ENCODE results near the gene MICAL3. TPM values are rescaled to one million over a fixed set of nuclear protein-coding genes. Genes with fewer than 3 reads are reported as not detected.

The MICAL3 gene
- total RNA-seq, 1 experiment from 2014 or later = 47.1 TPM

DNA sequence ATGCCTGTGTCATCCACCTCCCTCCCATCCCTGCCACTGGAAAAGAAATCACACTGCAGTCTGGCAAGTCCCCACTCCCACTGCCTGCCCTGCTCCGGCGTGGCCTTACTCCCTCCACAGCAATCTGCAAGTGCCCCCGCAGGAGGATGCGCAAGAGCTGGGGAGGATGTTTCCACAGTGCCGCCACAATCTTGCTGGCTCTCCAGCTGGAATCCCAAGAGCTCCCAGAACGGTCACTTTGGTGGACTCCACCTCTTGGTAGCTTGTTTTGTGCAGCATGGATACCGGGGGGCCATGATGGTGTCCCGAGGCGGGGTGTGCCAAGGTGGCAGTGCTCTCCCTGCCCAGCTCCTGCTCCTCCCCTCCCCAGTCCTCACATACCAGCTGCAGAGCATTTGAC, 76.3 kb downstream of the MICAL3 start:
- TF ChIP-seq POLR2AphosphoS5 (IDR thresholded peaks at IDR 0.05; ENCODE audit: low read depth, low read length) (no peak), SIN3A (IDR thresholded peaks at IDR 0.05; ENCODE audit: borderline replicate concordance, insufficient read depth, low read depth, low read length) (no peak), TCF7L2 (IDR thresholded peaks at IDR 0.05; ENCODE audit: low read depth, low read length) (no peak)
- TF ChIP-seq, protein P1, sequence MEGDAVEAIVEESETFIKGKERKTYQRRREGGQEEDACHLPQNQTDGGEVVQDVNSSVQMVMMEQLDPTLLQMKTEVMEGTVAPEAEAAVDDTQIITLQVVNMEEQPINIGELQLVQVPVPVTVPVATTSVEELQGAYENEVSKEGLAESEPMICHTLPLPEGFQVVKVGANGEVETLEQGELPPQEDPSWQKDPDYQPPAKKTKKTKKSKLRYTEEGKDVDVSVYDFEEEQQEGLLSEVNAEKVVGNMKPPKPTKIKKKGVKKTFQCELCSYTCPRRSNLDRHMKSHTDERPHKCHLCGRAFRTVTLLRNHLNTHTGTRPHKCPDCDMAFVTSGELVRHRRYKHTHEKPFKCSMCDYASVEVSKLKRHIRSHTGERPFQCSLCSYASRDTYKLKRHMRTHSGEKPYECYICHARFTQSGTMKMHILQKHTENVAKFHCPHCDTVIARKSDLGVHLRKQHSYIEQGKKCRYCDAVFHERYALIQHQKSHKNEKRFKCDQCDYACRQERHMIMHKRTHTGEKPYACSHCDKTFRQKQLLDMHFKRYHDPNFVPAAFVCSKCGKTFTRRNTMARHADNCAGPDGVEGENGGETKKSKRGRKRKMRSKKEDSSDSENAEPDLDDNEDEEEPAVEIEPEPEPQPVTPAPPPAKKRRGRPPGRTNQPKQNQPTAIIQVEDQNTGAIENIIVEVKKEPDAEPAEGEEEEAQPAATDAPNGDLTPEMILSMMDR (IDR thresholded peaks at IDR 0.05) = no peak
- TF ChIP-seq, protein P2, sequence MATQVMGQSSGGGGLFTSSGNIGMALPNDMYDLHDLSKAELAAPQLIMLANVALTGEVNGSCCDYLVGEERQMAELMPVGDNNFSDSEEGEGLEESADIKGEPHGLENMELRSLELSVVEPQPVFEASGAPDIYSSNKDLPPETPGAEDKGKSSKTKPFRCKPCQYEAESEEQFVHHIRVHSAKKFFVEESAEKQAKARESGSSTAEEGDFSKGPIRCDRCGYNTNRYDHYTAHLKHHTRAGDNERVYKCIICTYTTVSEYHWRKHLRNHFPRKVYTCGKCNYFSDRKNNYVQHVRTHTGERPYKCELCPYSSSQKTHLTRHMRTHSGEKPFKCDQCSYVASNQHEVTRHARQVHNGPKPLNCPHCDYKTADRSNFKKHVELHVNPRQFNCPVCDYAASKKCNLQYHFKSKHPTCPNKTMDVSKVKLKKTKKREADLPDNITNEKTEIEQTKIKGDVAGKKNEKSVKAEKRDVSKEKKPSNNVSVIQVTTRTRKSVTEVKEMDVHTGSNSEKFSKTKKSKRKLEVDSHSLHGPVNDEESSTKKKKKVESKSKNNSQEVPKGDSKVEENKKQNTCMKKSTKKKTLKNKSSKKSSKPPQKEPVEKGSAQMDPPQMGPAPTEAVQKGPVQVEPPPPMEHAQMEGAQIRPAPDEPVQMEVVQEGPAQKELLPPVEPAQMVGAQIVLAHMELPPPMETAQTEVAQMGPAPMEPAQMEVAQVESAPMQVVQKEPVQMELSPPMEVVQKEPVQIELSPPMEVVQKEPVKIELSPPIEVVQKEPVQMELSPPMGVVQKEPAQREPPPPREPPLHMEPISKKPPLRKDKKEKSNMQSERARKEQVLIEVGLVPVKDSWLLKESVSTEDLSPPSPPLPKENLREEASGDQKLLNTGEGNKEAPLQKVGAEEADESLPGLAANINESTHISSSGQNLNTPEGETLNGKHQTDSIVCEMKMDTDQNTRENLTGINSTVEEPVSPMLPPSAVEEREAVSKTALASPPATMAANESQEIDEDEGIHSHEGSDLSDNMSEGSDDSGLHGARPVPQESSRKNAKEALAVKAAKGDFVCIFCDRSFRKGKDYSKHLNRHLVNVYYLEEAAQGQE (IDR thresholded peaks at IDR 0.05; ENCODE audit: insufficient read depth in 1 of 2, low read depth in 2 of 2, low read length in 1 of 2) = no peak
- in situ Hi-C loops (cut with HindIII; ENCODE audit: low pct_unique_long_range_greater_than_20kb, low sequenced_read_pairs) (no loop called here), intact Hi-C loops (cut with micrococcal nuclease; ENCODE audit: unreplicated experiment) (no loop called here)
- CTCF ChIA-PET = no interaction called here
- Histone ChIP-seq H3K4me3 (ENCODE audit: low read depth in 2 of 2, low read length in 2 of 2) (no peak overlapping the region), H3K4me1 (ENCODE audit: control insufficient read depth, insufficient read depth, low read length) (peaks cover 7% of the 10 kb centered on the region; the same call in 1 of the 2 replicates), H3K27me3 (ENCODE audit: control insufficient read depth, insufficient read depth, low read length) (no peaks in the 10 kb centered on the region), H3K9me3 (ENCODE audit: control insufficient read depth, insufficient read depth, low read depth, low read length) (no peaks in the 10 kb centered on the region), H3K36me3 (ENCODE audit: control insufficient read depth, insufficient read depth, low read length) (no peaks in the 10 kb centered on the region), H3K27ac (ENCODE audit: low read length) (no peak overlapping the region)
- no peak for ATAC-seq
- POLR2A ChIA-PET = no interaction called here
- BruUV-seq (replicated peaks) = no TSS peak
- no peak for DNase-seq (ENCODE audit: low read depth, low spot score)

DNA sequence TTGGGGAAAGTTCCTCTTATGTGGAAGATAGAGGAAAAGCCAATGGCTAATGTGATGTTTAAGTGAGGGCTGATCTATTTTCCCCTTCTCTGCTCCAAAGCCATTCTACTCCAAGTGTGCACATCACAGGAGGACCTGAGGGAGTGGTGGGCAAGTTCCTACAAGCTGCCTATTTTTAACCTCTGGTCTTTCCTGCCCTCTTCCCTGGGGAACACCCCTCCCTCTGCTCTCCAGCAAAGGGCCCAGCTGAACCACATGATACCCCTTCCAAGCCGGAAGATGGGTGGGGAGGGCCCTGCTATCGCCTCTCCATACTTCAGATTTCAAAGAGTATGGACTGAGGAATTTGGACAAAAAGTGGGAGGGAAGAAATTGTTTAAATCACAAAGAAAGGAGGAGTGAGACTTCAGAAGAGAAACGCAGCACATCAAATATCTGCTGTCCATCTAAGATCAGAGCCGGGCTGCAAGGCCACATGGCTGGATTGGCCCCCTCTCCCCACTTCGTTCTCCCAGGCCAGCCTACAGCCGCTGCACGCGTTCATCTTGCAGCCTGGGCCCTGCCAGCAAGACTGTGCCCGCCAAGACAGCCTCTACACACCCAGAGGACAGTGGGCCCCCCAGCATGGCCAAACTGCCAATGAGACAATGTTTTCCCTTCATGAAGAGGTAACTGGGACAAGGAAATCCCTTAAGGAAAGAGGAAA, 77.5 kb downstream of the MICAL3 start:
- H3K4me3 ChIP-seq (ENCODE audit: low read depth in 2 of 2, low read length in 2 of 2) = no peak overlapping the region
- no peaks in the 10 kb centered on the region for H3K27me3 ChIP-seq (ENCODE audit: control insufficient read depth, insufficient read depth, low read length)
- DNase-seq (ENCODE audit: low read depth, low spot score) (no peak), ATAC-seq (no peak)
- peaks cover 7% of the 10 kb centered on the region; the same call in 1 of the 2 replicates for H3K4me1 ChIP-seq (ENCODE audit: control insufficient read depth, insufficient read depth, low read length)
- ChIA-PET POLR2A (no interaction called here), CTCF (no interaction called here)
- intact Hi-C loops (cut with micrococcal nuclease; ENCODE audit: unreplicated experiment) = no loop called here
- no peaks in the 10 kb centered on the region for H3K36me3 ChIP-seq (ENCODE audit: control insufficient read depth, insufficient read depth, low read length)
- TF ChIP-seq POLR2AphosphoS5 (IDR thresholded peaks at IDR 0.05; ENCODE audit: low read depth, low read length) (no peak), SIN3A (IDR thresholded peaks at IDR 0.05; ENCODE audit: borderline replicate concordance, insufficient read depth, low read depth, low read length) (no peak), TCF7L2 (IDR thresholded peaks at IDR 0.05; ENCODE audit: low read depth, low read length) (no peak)
- TF ChIP-seq, protein P1 (IDR thresholded peaks at IDR 0.05) = no peak
- TF ChIP-seq, protein P2 (IDR thresholded peaks at IDR 0.05; ENCODE audit: insufficient read depth in 1 of 2, low read depth in 2 of 2, low read length in 1 of 2) = no peak
- BruUV-seq (replicated peaks) = no TSS peak
- H3K27ac ChIP-seq (ENCODE audit: low read length) = no peak overlapping the region
- no peaks in the 10 kb centered on the region for H3K9me3 ChIP-seq (ENCODE audit: control insufficient read depth, insufficient read depth, low read depth, low read length)
- in situ Hi-C loops (cut with HindIII; ENCODE audit: low pct_unique_long_range_greater_than_20kb, low sequenced_read_pairs) = no loop called here

Data from Panc1 (cell line).